HG03457 (cell line): ENCODE results near the gene NME3.

Source experiments
- ATAC-seq: cut with Tn5 transposase; IDR thresholded peaks from one replicate; pipeline ENCODE4 v1.9.1; 2021; ENCODE audit warnings: moderate number of reproducible peaks; ENCODE audit not compliant: unreplicated experiment

Gene NME3

GRCh38 chr16:1729445-1729844, 41.9 kb downstream of the NME3 start:
- ATAC-seq = no peak

GRCh38 chr16:1729026-1729425, 42.3 kb downstream of the NME3 start:
- no peak for ATAC-seq

GRCh38 chr16:1727651-1728624, 43.4 kb downstream of the NME3 start:
- no peak for ATAC-seq

- no peak for ATAC-seq
Observed at GRCh38 chr16:1726661-1727502, 44.5 kb downstream of the NME3 start.

- no peak for ATAC-seq
Observed at GRCh38 chr16:1724491-1724890, 46.9 kb downstream of the NME3 start.

GRCh38 chr16:1723450-1724147, 47.7 kb downstream of the NME3 start:
- no peak for ATAC-seq

GRCh38 chr16:1721372-1721771, 50.0 kb downstream of the NME3 start:
- no peak for ATAC-seq
